PC-9 (cell line): ENCODE measurements around the gene RASEF. TPM values are rescaled to one million over a fixed set of nuclear protein-coding genes. Genes with fewer than 3 reads are reported as not detected.
"Not testable (repeated sequence)": the region's sequence is repeated elsewhere in the genome, so short reads cannot be mapped to it uniquely, and the experiment has no call there.

ENCODE experiments used
- BruUV-seq: library from RNA; stranded (reverse); fragments of 400-500 nt; replicated peaks from 2 replicates; lab custom pipeline; 2021; lab: Mats Ljungman, UMichigan
- CTCF ChIA-PET: fragments of 300-600 bp; sonication (Branson Sonifier 250); formaldehyde crosslinking; loops from one replicate; lab custom pipeline; 2022; ENCODE audit warnings: antibody characterized with exemption; lab: Charles Lee
- POLR2A ChIA-PET: fragments of 300-600 bp; sonication (Branson Sonifier 250); formaldehyde crosslinking; loops from one replicate; lab custom pipeline; 2022; ENCODE audit warnings: antibody characterized with exemption; ENCODE audit not compliant: unreplicated experiment; lab: Charles Lee
- DNase-seq, 2 experiments: peaks; one replicate each; pipeline versions ENCODE4 v3.0.0 to v3.0.0-alpha.2; 2015 to 2022; ENCODE audit warnings: mixed read lengths in 1 of 2
- H2AFZ ChIP-seq: fragments of 200-600 bp; sonication (generic); 2 replicates; pipeline ENCODE4 v1.8.1; 2017; ENCODE audit warnings: antibody characterized with exemption
- H3F3A ChIP-seq: fragments of 200-600 bp; sonication (generic); 2 replicates; pipeline ENCODE4 v1.8.1; 2017; ENCODE audit warnings: antibody characterized with exemption, mild to moderate bottlenecking, low read depth; ENCODE audit not compliant: insufficient read depth
- H3K27ac ChIP-seq: fragments of 200-600 bp; sonication (generic); 2 replicates; pipeline ENCODE4 v1.6.1; 2016; ENCODE audit warnings: mixed run types
- H3K27me3 ChIP-seq: fragments of 200-600 bp; sonication (generic); 2 replicates; pipeline ENCODE4 v1.6.1; 2016; ENCODE audit warnings: low read depth, mixed run types; ENCODE audit not compliant: insufficient read depth
- H3K36me3 ChIP-seq: fragments of 200-600 bp; sonication (generic); 2 replicates; pipeline ENCODE4 v1.6.1; 2016; ENCODE audit warnings: low read depth, mixed run types
- H3K4me1 ChIP-seq: fragments of 200-600 bp; sonication (generic); replicated peaks from 2 replicates; pipeline ENCODE4 v1.6.1; 2016; ENCODE audit warnings: mixed run types; ENCODE audit not compliant: insufficient read depth
- H3K4me2 ChIP-seq: fragments of 200-600 bp; sonication (generic); 2 replicates; pipeline ENCODE4 v1.6.1; 2017; ENCODE audit warnings: mixed run types
- H3K4me3 ChIP-seq: fragments of 200-600 bp; sonication (generic); 2 replicates; pipeline ENCODE4 v1.6.1; 2016; ENCODE audit warnings: mixed run types
- H3K79me2 ChIP-seq: fragments of 200-600 bp; sonication (generic); 2 replicates; pipeline ENCODE4 v1.6.1; 2017; ENCODE audit warnings: low read depth, mixed run types
- H3K9me2 ChIP-seq: fragments of 200-600 bp; sonication (generic); 2 replicates; pipeline ENCODE4 v1.8.1; 2017; ENCODE audit warnings: mild to moderate bottlenecking; ENCODE audit not compliant: insufficient read depth
- H3K9me3 ChIP-seq: fragments of 200-600 bp; sonication (generic); 2 replicates; pipeline ENCODE4 v1.8.1; 2016; ENCODE audit warnings: low read depth; ENCODE audit not compliant: insufficient read depth
- H4K20me1 ChIP-seq: fragments of 200-600 bp; sonication (generic); 2 replicates; pipeline ENCODE4 v1.8.1; 2017; ENCODE audit not compliant: insufficient read depth
- EZH2 ChIP-seq: fragments of 200-600 bp; sonication (generic); IDR thresholded peaks from 2 replicates; pipeline ENCODE4 v1.8.0; 2017; ENCODE audit warnings: antibody characterized with exemption, low read depth
- intact Hi-C: fragments of 100-400 bp; cut with micrococcal nuclease; formaldehyde crosslinking; loops from one replicate; pipeline ENCODE4 v1.10.0; 2022; ENCODE audit not compliant: unreplicated experiment
- total RNA-seq: library from RNA; stranded (reverse); gene quantifications from 2 replicates; pipeline ENCODE4 v1.2.3, GENCODE V29; 2021
- TF ChIP-seq, protein P1 (sequence below): fragments of 200-600 bp; sonication (generic); conservative IDR thresholded peaks from 2 replicates; pipeline ENCODE4 v1.6.1; 2017; ENCODE audit warnings: mixed run types, antibody characterized with exemption, mild to moderate bottlenecking, moderate library complexity

Gene RASEF
- total RNA-seq, 1 experiment from 2014 or later = 12.8 TPM

DNA sequence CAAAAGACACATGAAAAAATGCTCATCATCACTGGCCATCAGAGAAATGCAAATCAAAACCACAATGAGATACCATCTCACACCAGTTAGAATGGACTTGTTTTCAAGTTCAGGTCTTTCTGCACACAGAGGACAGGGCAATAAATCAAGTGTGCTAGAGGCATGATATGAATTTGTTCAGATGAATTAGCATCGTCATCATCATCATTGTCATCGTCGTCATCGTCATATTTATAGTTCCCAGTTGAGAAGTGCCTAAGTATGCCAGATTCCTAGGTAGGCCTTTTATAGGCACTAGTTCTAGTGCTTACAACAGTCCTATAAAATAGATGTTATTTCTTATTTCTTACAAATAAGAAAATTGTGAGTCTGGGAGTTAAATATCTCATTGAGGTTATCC lies 34.7 kb upstream of the RASEF start:
- intact Hi-C loops = no loop called here

DNA sequence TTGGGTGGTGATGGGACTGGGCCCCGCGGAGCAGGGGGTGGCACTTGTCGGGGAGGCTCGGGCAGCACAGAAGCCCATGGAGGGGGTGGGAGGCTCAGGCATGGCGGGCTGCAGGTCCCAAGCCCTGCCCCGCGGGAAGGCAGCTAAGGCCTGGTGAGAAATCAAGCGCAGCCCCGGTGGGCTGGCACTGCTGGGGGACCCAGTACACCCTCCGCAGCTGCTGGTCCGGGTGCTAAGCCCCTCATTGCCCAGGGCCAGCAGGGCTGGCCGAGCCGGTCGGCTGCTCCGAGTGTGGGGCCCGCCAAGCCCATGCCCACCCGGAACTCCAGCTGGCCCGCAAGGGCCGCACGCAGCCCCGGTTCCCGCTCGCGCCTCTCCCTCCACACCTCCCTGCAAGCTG lies 30.4 kb upstream of the RASEF start:
- DNase-seq, H3F3A ChIP-seq, H3K27ac ChIP-seq, H2AFZ ChIP-seq, H3K4me3 ChIP-seq, H3K9me2 ChIP-seq, intact Hi-C loops, H3K9me3 ChIP-seq, H3K79me2 ChIP-seq, H3K4me2 ChIP-seq, BruUV-seq, CTCF ChIA-PET, H3K36me3 ChIP-seq, H3K27me3 ChIP-seq, H4K20me1 ChIP-seq, POLR2A ChIA-PET, H3K4me1 ChIP-seq: not testable (repeated sequence)

More for the DNA sequence above, 34.7 kb upstream of the RASEF start:
- Histone ChIP-seq H3K4me1 (no peaks in the 10 kb centered on the region), H4K20me1 (no peaks in the 10 kb centered on the region; the same call in 1 of the 2 replicates), H3F3A (no peaks in the 10 kb centered on the region), H2AFZ (no peak overlapping the region), H3K27me3 (no peaks in the 10 kb centered on the region), H3K4me3 (no peak overlapping the region), H3K9me2 (no peaks in the 10 kb centered on the region), H3K27ac (no peak overlapping the region), H3K36me3 (no peaks in the 10 kb centered on the region), H3K79me2 (no peaks in the 10 kb centered on the region), H3K4me2 (no peak overlapping the region), H3K9me3 (no peaks in the 10 kb centered on the region)
- ChIA-PET CTCF (no interaction called here), POLR2A (no interaction called here)
- TF ChIP-seq, protein P1, sequence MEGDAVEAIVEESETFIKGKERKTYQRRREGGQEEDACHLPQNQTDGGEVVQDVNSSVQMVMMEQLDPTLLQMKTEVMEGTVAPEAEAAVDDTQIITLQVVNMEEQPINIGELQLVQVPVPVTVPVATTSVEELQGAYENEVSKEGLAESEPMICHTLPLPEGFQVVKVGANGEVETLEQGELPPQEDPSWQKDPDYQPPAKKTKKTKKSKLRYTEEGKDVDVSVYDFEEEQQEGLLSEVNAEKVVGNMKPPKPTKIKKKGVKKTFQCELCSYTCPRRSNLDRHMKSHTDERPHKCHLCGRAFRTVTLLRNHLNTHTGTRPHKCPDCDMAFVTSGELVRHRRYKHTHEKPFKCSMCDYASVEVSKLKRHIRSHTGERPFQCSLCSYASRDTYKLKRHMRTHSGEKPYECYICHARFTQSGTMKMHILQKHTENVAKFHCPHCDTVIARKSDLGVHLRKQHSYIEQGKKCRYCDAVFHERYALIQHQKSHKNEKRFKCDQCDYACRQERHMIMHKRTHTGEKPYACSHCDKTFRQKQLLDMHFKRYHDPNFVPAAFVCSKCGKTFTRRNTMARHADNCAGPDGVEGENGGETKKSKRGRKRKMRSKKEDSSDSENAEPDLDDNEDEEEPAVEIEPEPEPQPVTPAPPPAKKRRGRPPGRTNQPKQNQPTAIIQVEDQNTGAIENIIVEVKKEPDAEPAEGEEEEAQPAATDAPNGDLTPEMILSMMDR = no peak
- no peak for TF ChIP-seq EZH2
- DNase-seq = no peak
- no TSS peak for BruUV-seq

DNA sequence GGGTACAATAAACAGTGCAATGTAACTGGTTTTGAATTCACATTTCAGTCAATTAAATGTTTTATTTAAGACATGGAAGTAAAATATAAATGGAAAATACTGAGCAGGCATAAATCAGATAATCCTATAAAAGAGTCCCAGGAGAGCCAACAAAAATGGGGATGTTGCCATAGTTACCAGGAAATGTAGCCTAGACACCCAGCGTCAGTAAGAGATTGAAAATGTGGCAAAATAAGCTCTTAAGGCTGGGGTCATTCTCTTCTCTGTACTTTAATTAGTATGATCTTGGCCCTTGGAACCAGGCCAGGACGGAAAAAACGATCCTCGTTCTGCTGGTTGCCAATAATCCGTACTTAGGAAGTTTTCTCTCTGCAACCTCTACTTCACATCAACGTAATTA lies 18.9 kb upstream of the RASEF start:
- Histone ChIP-seq H3K9me3 (no peaks in the 10 kb centered on the region), H3K4me3 (no peak overlapping the region), H3K27me3 (no peaks in the 10 kb centered on the region), H3K4me2 (no peak overlapping the region), H2AFZ (no peak overlapping the region), H3K9me2 (no peaks in the 10 kb centered on the region), H3K4me1 (no peaks in the 10 kb centered on the region), H3K79me2 (no peaks in the 10 kb centered on the region), H3F3A (no peaks in the 10 kb centered on the region), H3K27ac (no peak overlapping the region), H4K20me1 (no peaks in the 10 kb centered on the region), H3K36me3 (no peaks in the 10 kb centered on the region)
- no TSS peak for BruUV-seq
- intact Hi-C loops = no loop called here
- no peak for DNase-seq
- ChIA-PET POLR2A (no interaction called here), CTCF (interaction anchor here (0.7 kb wide), 1 partner anchor 601 kb away, joined by 3 read pairs; no protein-coding TSS in a partner anchor)
- TF ChIP-seq, protein P1 = no peak
- no peak for TF ChIP-seq EZH2

DNA sequence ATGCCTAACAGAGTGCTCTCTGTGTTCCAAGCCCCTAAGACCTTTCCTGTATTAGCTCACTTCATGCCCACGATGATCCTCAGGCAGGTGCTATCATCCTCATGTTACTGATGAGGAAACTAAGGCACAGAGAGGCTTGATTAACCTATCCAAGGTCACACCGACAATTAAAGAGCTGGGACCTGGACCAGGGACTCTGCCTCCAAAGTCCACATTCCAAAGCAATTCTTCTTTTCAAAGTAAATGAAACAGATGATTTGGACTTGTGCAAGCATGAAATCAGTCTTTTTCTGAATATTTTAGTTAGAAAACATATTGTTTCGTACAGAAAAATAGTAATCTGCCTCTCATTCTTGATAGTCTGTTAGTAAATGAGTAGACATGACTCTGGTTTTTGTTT lies 18.1 kb upstream of the RASEF start:
- H3K9me2 ChIP-seq = no peaks in the 10 kb centered on the region
- no TSS peak for BruUV-seq
- ChIA-PET POLR2A (no interaction called here), CTCF (no interaction called here)
- intact Hi-C loops = no loop called here
- H3K4me1 ChIP-seq = no peaks in the 10 kb centered on the region
- H3K79me2 ChIP-seq = no peaks in the 10 kb centered on the region
- H3K36me3 ChIP-seq = no peaks in the 10 kb centered on the region
- TF ChIP-seq, protein P1 = no peak
- TF ChIP-seq EZH2 = no peak
- no peaks in the 10 kb centered on the region for H3F3A ChIP-seq
- DNase-seq = no peak
- no peak overlapping the region for H3K4me2 ChIP-seq
- H3K9me3 ChIP-seq = no peaks in the 10 kb centered on the region
- H4K20me1 ChIP-seq = no peaks in the 10 kb centered on the region
- no peaks in the 10 kb centered on the region for H3K27me3 ChIP-seq
- H3K4me3 ChIP-seq = no peak overlapping the region
- no peak overlapping the region for H3K27ac ChIP-seq
- H2AFZ ChIP-seq = no peak overlapping the region

DNA sequence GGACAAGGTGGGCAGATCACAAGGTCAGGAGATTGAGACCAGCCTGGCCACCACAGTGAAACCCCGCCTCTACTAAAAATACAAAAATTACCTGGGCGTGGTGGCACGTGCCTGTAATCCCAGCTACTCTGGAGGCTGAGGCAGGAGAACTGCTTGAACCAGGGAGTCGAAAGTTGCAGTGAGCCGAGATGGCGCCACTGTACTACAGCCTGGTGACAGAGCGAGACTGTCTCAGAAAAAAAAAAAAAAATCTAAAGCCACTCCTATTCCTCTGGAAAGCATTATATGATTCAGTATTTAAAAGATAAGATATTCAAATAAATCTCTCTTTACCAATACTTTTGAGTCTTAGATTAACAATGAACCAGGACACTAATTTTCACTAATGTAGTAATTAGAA lies 13.0 kb upstream of the RASEF start:
- DNase-seq, H3K9me3 ChIP-seq, H3K4me1 ChIP-seq, H2AFZ ChIP-seq, H3K27ac ChIP-seq, H3K36me3 ChIP-seq, H3F3A ChIP-seq, H4K20me1 ChIP-seq, BruUV-seq, CTCF ChIA-PET, H3K9me2 ChIP-seq, H3K27me3 ChIP-seq, H3K4me3 ChIP-seq, intact Hi-C loops, H3K4me2 ChIP-seq, POLR2A ChIA-PET, H3K79me2 ChIP-seq: not testable (repeated sequence)
